ENCODE measurements around the gene NPHP4.

The NPHP4 gene

GRCh38 chr1:6011161-6011945 is 19.1 kb upstream of the NPHP4 start:
- H3K27me3 ChIP-seq (ENCODE audit: control insufficient read depth in 1 of 2, insufficient read depth in 2 of 2, low read length in 2 of 2), result no peaks in the 10 kb centered on the region
- H3K36me3 ChIP-seq (ENCODE audit: control insufficient read depth in 2 of 2, insufficient read depth in 2 of 2, low read length in 2 of 2), result no peaks in the 10 kb centered on the region
- H3K27ac ChIP-seq (ENCODE audit: low read length), result no peak overlapping the region
- H3K4me1 ChIP-seq (ENCODE audit: control insufficient read depth, insufficient read depth, low read length), result no peaks in the 10 kb centered on the region
- no peak overlapping the region for H3K4me3 ChIP-seq (ENCODE audit: low read length in 2 of 2)
- H3K9ac ChIP-seq (ENCODE audit: low read length in 2 of 2), result no peak overlapping the region
- H3K9me3 ChIP-seq (ENCODE audit: control insufficient read depth in 2 of 2, low read length in 2 of 2), result no peaks in the 10 kb centered on the region

- Histone ChIP-seq H3K9me3 (ENCODE audit: control insufficient read depth in 2 of 2, low read length in 2 of 2) (no peaks in the 10 kb centered on the region), H3K4me1 (ENCODE audit: control insufficient read depth, insufficient read depth, low read length) (no peaks in the 10 kb centered on the region), H3K4me3 (ENCODE audit: low read length in 2 of 2) (no peak overlapping the region), H3K36me3 (ENCODE audit: control insufficient read depth in 2 of 2, insufficient read depth in 2 of 2, low read length in 2 of 2) (no peaks in the 10 kb centered on the region), H3K27me3 (ENCODE audit: control insufficient read depth in 1 of 2, insufficient read depth in 2 of 2, low read length in 2 of 2) (no peaks in the 10 kb centered on the region), H3K9ac (ENCODE audit: low read length in 2 of 2) (no peak overlapping the region), H3K27ac (ENCODE audit: low read length) (no peak overlapping the region)
Observed at GRCh38 chr1:6010554-6010953, 18.3 kb upstream of the NPHP4 start.

- H3K4me3 ChIP-seq (ENCODE audit: low read length in 2 of 2), result no peak overlapping the region
- H3K9me3 ChIP-seq (ENCODE audit: control insufficient read depth in 2 of 2, low read length in 2 of 2), result no peaks in the 10 kb centered on the region
- no peaks in the 10 kb centered on the region for H3K4me1 ChIP-seq (ENCODE audit: control insufficient read depth, insufficient read depth, low read length)
- no peak overlapping the region for H3K9ac ChIP-seq (ENCODE audit: low read length in 2 of 2)
- H3K27me3 ChIP-seq (ENCODE audit: control insufficient read depth in 1 of 2, insufficient read depth in 2 of 2, low read length in 2 of 2), result no peaks in the 10 kb centered on the region
- H3K27ac ChIP-seq (ENCODE audit: low read length), result no peak overlapping the region
- no peaks in the 10 kb centered on the region for H3K36me3 ChIP-seq (ENCODE audit: control insufficient read depth in 2 of 2, insufficient read depth in 2 of 2, low read length in 2 of 2)
Observed at GRCh38 chr1:6009120-6010040, 17.2 kb upstream of the NPHP4 start.

GRCh38 chr1:6008696-6009095 is 16.5 kb upstream of the NPHP4 start:
- no peaks in the 10 kb centered on the region for H3K9me3 ChIP-seq (ENCODE audit: control insufficient read depth in 2 of 2, low read length in 2 of 2)
- no peak overlapping the region for H3K27ac ChIP-seq (ENCODE audit: low read length)
- H3K4me3 ChIP-seq (ENCODE audit: low read length in 2 of 2), result no peak overlapping the region
- no peak overlapping the region for H3K9ac ChIP-seq (ENCODE audit: low read length in 2 of 2)
- no peaks in the 10 kb centered on the region for H3K4me1 ChIP-seq (ENCODE audit: control insufficient read depth, insufficient read depth, low read length)
- no peaks in the 10 kb centered on the region for H3K27me3 ChIP-seq (ENCODE audit: control insufficient read depth in 1 of 2, insufficient read depth in 2 of 2, low read length in 2 of 2)
- no peaks in the 10 kb centered on the region for H3K36me3 ChIP-seq (ENCODE audit: control insufficient read depth in 2 of 2, insufficient read depth in 2 of 2, low read length in 2 of 2)

- no peaks in the 10 kb centered on the region for H3K27me3 ChIP-seq (ENCODE audit: control insufficient read depth in 1 of 2, insufficient read depth in 2 of 2, low read length in 2 of 2)
- H3K4me1 ChIP-seq (ENCODE audit: control insufficient read depth, insufficient read depth, low read length), result no peaks in the 10 kb centered on the region
- H3K9ac ChIP-seq (ENCODE audit: low read length in 2 of 2), result no peak overlapping the region
- H3K27ac ChIP-seq (ENCODE audit: low read length), result no peak overlapping the region
- H3K9me3 ChIP-seq (ENCODE audit: control insufficient read depth in 2 of 2, low read length in 2 of 2), result no peaks in the 10 kb centered on the region
- H3K36me3 ChIP-seq (ENCODE audit: control insufficient read depth in 2 of 2, insufficient read depth in 2 of 2, low read length in 2 of 2), result no peaks in the 10 kb centered on the region
- no peak overlapping the region for H3K4me3 ChIP-seq (ENCODE audit: low read length in 2 of 2)
Observed at GRCh38 chr1:6008084-6008415, 15.8 kb upstream of the NPHP4 start.

GRCh38 chr1:6007318-6008083 is 15.3 kb upstream of the NPHP4 start:
- Histone ChIP-seq H3K4me3 (ENCODE audit: low read length in 2 of 2) (no peak overlapping the region), H3K9me3 (ENCODE audit: control insufficient read depth in 2 of 2, low read length in 2 of 2) (no peaks in the 10 kb centered on the region), H3K27me3 (ENCODE audit: control insufficient read depth in 1 of 2, insufficient read depth in 2 of 2, low read length in 2 of 2) (no peaks in the 10 kb centered on the region), H3K4me1 (ENCODE audit: control insufficient read depth, insufficient read depth, low read length) (no peaks in the 10 kb centered on the region), H3K27ac (ENCODE audit: low read length) (no peak overlapping the region), H3K36me3 (ENCODE audit: control insufficient read depth in 2 of 2, insufficient read depth in 2 of 2, low read length in 2 of 2) (no peaks in the 10 kb centered on the region), H3K9ac (ENCODE audit: low read length in 2 of 2) (no peak overlapping the region)

- H3K27me3 ChIP-seq (ENCODE audit: control insufficient read depth in 1 of 2, insufficient read depth in 2 of 2, low read length in 2 of 2), result no peaks in the 10 kb centered on the region
- no peaks in the 10 kb centered on the region for H3K4me1 ChIP-seq (ENCODE audit: control insufficient read depth, insufficient read depth, low read length)
- H3K4me3 ChIP-seq (ENCODE audit: low read length in 2 of 2), result no peak overlapping the region
- no peak overlapping the region for H3K27ac ChIP-seq (ENCODE audit: low read length)
- H3K9ac ChIP-seq (ENCODE audit: low read length in 2 of 2), result no peak overlapping the region
- no peaks in the 10 kb centered on the region for H3K9me3 ChIP-seq (ENCODE audit: control insufficient read depth in 2 of 2, low read length in 2 of 2)
- no peaks in the 10 kb centered on the region for H3K36me3 ChIP-seq (ENCODE audit: control insufficient read depth in 2 of 2, insufficient read depth in 2 of 2, low read length in 2 of 2)
Observed at GRCh38 chr1:6006882-6007281, 14.7 kb upstream of the NPHP4 start.

- no peaks in the 10 kb centered on the region for H3K9me3 ChIP-seq (ENCODE audit: control insufficient read depth in 2 of 2, low read length in 2 of 2)
- no peak overlapping the region for H3K4me3 ChIP-seq (ENCODE audit: low read length in 2 of 2)
- no peaks in the 10 kb centered on the region for H3K4me1 ChIP-seq (ENCODE audit: control insufficient read depth, insufficient read depth, low read length)
- H3K36me3 ChIP-seq (ENCODE audit: control insufficient read depth in 2 of 2, insufficient read depth in 2 of 2, low read length in 2 of 2), result no peaks in the 10 kb centered on the region
- no peaks in the 10 kb centered on the region for H3K27me3 ChIP-seq (ENCODE audit: control insufficient read depth in 1 of 2, insufficient read depth in 2 of 2, low read length in 2 of 2)
- H3K27ac ChIP-seq (ENCODE audit: low read length), result no peak overlapping the region
- H3K9ac ChIP-seq (ENCODE audit: low read length in 2 of 2), result no peak overlapping the region
Observed at GRCh38 chr1:6005276-6005917, 13.2 kb upstream of the NPHP4 start.

- Histone ChIP-seq H3K36me3 (ENCODE audit: control insufficient read depth in 2 of 2, insufficient read depth in 2 of 2, low read length in 2 of 2) (no peaks in the 10 kb centered on the region), H3K27ac (ENCODE audit: low read length) (no peak overlapping the region), H3K27me3 (ENCODE audit: control insufficient read depth in 1 of 2, insufficient read depth in 2 of 2, low read length in 2 of 2) (no peaks in the 10 kb centered on the region), H3K9ac (ENCODE audit: low read length in 2 of 2) (no peak overlapping the region), H3K9me3 (ENCODE audit: control insufficient read depth in 2 of 2, low read length in 2 of 2) (no peaks in the 10 kb centered on the region), H3K4me1 (ENCODE audit: control insufficient read depth, insufficient read depth, low read length) (no peaks in the 10 kb centered on the region), H3K4me3 (ENCODE audit: low read length in 2 of 2) (no peak overlapping the region)
Observed at GRCh38 chr1:6004412-6005123, 12.3 kb upstream of the NPHP4 start.
